GM18909 (cell line): ENCODE results near the gene GOLGA7B.

Source experiments
- ATAC-seq: cut with Tn5 transposase; IDR thresholded peaks from one replicate; pipeline ENCODE4 v1.9.1; 2021; ENCODE audit warnings: mild to moderate bottlenecking; ENCODE audit not compliant: unreplicated experiment, poor library complexity

GOLGA7B gene

GRCh38 chr10:97865488-97865887 is 15.8 kb downstream of the GOLGA7B start:
- ATAC-seq, result no peak

- no peak for ATAC-seq
Observed at GRCh38 chr10:97866524-97867219, 17.0 kb downstream of the GOLGA7B start.

- no peak for ATAC-seq
Observed at GRCh38 chr10:97867220-97867800, 17.7 kb downstream of the GOLGA7B start.

- ATAC-seq, result no peak
Observed at GRCh38 chr10:97868134-97868685, 18.6 kb downstream of the GOLGA7B start.

GRCh38 chr10:97869091-97870042 is 19.7 kb downstream of the GOLGA7B start:
- peak; percentile 98 for ATAC-seq

- no peak for ATAC-seq
Observed at GRCh38 chr10:97870990-97871389, 21.3 kb downstream of the GOLGA7B start.

- no peak for ATAC-seq
Observed at GRCh38 chr10:97873569-97873968, 23.9 kb downstream of the GOLGA7B start.

GRCh38 chr10:97874332-97874731 is 24.7 kb downstream of the GOLGA7B start:
- ATAC-seq, result no peak

GRCh38 chr10:97875391-97875790 is 25.7 kb downstream of the GOLGA7B start:
- no peak for ATAC-seq

GRCh38 chr10:97876402-97876801 is 26.8 kb downstream of the GOLGA7B start:
- ATAC-seq, result no peak

GRCh38 chr10:97879241-97879640 is 29.6 kb downstream of the GOLGA7B start:
- no peak for ATAC-seq

GRCh38 chr10:97880109-97880508 is 30.5 kb downstream of the GOLGA7B start:
- ATAC-seq, result no peak

- ATAC-seq, result no peak
Observed at GRCh38 chr10:97882142-97883091, 32.8 kb downstream of the GOLGA7B start.

- no peak for ATAC-seq
Observed at GRCh38 chr10:97883092-97883485, 33.4 kb downstream of the GOLGA7B start.

GRCh38 chr10:97886286-97886685 is 36.6 kb downstream of the GOLGA7B start:
- ATAC-seq, result no peak

GRCh38 chr10:97887399-97887798 is 37.8 kb downstream of the GOLGA7B start:
- no peak for ATAC-seq

- ATAC-seq, result no peak
Observed at GRCh38 chr10:97888134-97888533, 38.5 kb downstream of the GOLGA7B start.

GRCh38 chr10:97888641-97889262 is 39.1 kb downstream of the GOLGA7B start:
- no peak for ATAC-seq
